IMR-90 (cell line): Measurements from ENCODE around the gene EMP1. TPM values are rescaled to one million over a fixed set of nuclear protein-coding genes. Genes with fewer than 3 reads are reported as not detected.

Experiments
- ATAC-seq: fragments of 200-7000 bp; cut with Tn5 transposase; 2 replicates; pipeline ENCODE4 v1.9.1; 2020; ENCODE audit warnings: low read depth, mild to moderate bottlenecking, moderate library complexity
- BruUV-seq: library from RNA; stranded (reverse); fragments of 400-500 nt; replicated peaks from 2 replicates; lab custom pipeline; 2021; lab: Mats Ljungman, UMichigan
- CTCF ChIA-PET: fragments of 300-600 bp; formaldehyde crosslinking; extraction: SDS; loops from one replicate; lab custom pipeline; 2021; ENCODE audit warnings: antibody characterized with exemption; lab: Yijun Ruan, JAX
- POLR2A ChIA-PET: fragments of 300-600 bp; sonication (Branson Sonifier 250); formaldehyde crosslinking; loops from one replicate; lab custom pipeline; 2022; ENCODE audit warnings: antibody characterized with exemption; ENCODE audit not compliant: unreplicated experiment; lab: Charles Lee
- DNase-seq: peaks from one replicate; pipeline ENCODE4 v3.0.0; 2013
- H2AFZ ChIP-seq: replicated peaks from 2 replicates; pipeline ENCODE3; 2013; ENCODE audit warnings: low read length, mild to moderate bottlenecking; ENCODE audit not compliant: poor library complexity
- H2AK5ac ChIP-seq: 2 replicates; pipeline ENCODE4 v1.6.1; 2013; ENCODE audit warnings: low read depth, low read length, inconsistent platforms
- H2AK9ac ChIP-seq: replicated peaks from 2 replicates; pipeline ENCODE3; 2013; ENCODE audit warnings: mild to moderate bottlenecking, low read depth, low read length, moderate library complexity; ENCODE audit not compliant: poor library complexity
- H2BK120ac ChIP-seq: 2 replicates; pipeline ENCODE4 v1.6.1; 2013; ENCODE audit warnings: low read depth, low read length, inconsistent platforms
- H2BK15ac ChIP-seq: 3 replicates; pipeline ENCODE4 v1.6.1; 2013; ENCODE audit warnings: low read depth, low read length, inconsistent platforms
- H2BK20ac ChIP-seq: 2 replicates; pipeline ENCODE4 v1.6.1; 2013; ENCODE audit warnings: low read depth, mild to moderate bottlenecking, inconsistent platforms, low read length, moderate library complexity
- H2BK5ac ChIP-seq: 2 replicates; pipeline ENCODE4 v1.6.1; 2013; ENCODE audit warnings: mild to moderate bottlenecking, low read depth, low read length, inconsistent platforms; ENCODE audit not compliant: poor library complexity, severe bottlenecking
- H3K14ac ChIP-seq: replicated peaks from 2 replicates; pipeline ENCODE4 v1.6.1; 2013; ENCODE audit warnings: low read depth, low read length, inconsistent platforms
- H3K18ac ChIP-seq: 2 replicates; pipeline ENCODE4 v1.6.1; 2013; ENCODE audit warnings: low read depth, low read length, control low read depth
- H3K23ac ChIP-seq: 2 replicates; pipeline ENCODE4 v1.6.1; 2013; ENCODE audit warnings: low read depth, low read length, inconsistent platforms
- H3K27ac ChIP-seq: 2 replicates; pipeline ENCODE4 v1.5.1; 2013; ENCODE audit warnings: mild to moderate bottlenecking, control low read depth, low read length; ENCODE audit not compliant: insufficient read depth
- H3K27me3 ChIP-seq: 2 replicates; pipeline ENCODE4 v1.6.1; 2013; ENCODE audit warnings: low read length; ENCODE audit not compliant: control insufficient read depth, insufficient read depth
- H3K36me3 ChIP-seq: 2 replicates; pipeline ENCODE4 v1.6.1; 2013; ENCODE audit warnings: low read length, mixed read lengths; ENCODE audit not compliant: control insufficient read depth, insufficient read depth
- H3K4ac ChIP-seq: 2 replicates; pipeline ENCODE4 v1.6.1; 2013; ENCODE audit warnings: low read depth, low read length, inconsistent platforms
- H3K4me1 ChIP-seq: 2 replicates; pipeline ENCODE4 v1.6.1; 2013; ENCODE audit warnings: low read length, mixed read lengths; ENCODE audit not compliant: control insufficient read depth, insufficient read depth
- H3K4me2 ChIP-seq: 2 replicates; pipeline ENCODE4 v1.6.1; 2013; ENCODE audit warnings: low read depth, mild to moderate bottlenecking, control low read depth, low read length, moderate library complexity
- H3K4me3 ChIP-seq: 2 replicates; pipeline ENCODE4 v1.5.1; 2013; ENCODE audit warnings: low read depth, mild to moderate bottlenecking, control low read depth, low read length, moderate library complexity; ENCODE audit not compliant: insufficient read depth
- H3K56ac ChIP-seq: 2 replicates; pipeline ENCODE4 v1.6.1; 2013; ENCODE audit warnings: low read length, inconsistent platforms; ENCODE audit not compliant: insufficient read depth; ENCODE audit errors: extremely low read depth
- H3K79me1 ChIP-seq, 2 experiments: 2 replicates each; pipeline ENCODE4 v1.6.1; 2013; ENCODE audit warnings: low read length in 2 of 2, inconsistent platforms in 1 of 2, low read depth in 1 of 2
- H3K9ac ChIP-seq: 2 replicates; pipeline ENCODE4 v1.6.1; 2013; ENCODE audit warnings: low read depth, low read length, control low read depth
- H3K9me1 ChIP-seq: 2 replicates; pipeline ENCODE4 v1.6.1; 2013; ENCODE audit warnings: low read length, inconsistent platforms; ENCODE audit not compliant: insufficient read depth
- H3K9me3 ChIP-seq: 2 replicates; pipeline ENCODE4 v1.6.1; 2013; ENCODE audit warnings: low read length; ENCODE audit not compliant: control insufficient read depth, insufficient read depth
- H4K20me1 ChIP-seq: 2 replicates; pipeline ENCODE4 v1.6.1; 2013; ENCODE audit warnings: low read length, inconsistent platforms; ENCODE audit not compliant: insufficient read depth
- H4K5ac ChIP-seq: 2 replicates; pipeline ENCODE4 v1.6.1; 2013; ENCODE audit warnings: mild to moderate bottlenecking, low read depth, low read length, control low read depth
- H4K8ac ChIP-seq, 2 experiments: 2 replicates each; pipeline ENCODE4 v1.6.1; 2013; ENCODE audit warnings: low read depth in 2 of 2, low read length in 2 of 2, control low read depth in 1 of 2, inconsistent platforms in 1 of 2
- H4K91ac ChIP-seq: 2 replicates; pipeline ENCODE4 v1.6.1; 2013; ENCODE audit warnings: low read depth, low read length, inconsistent platforms; ENCODE audit not compliant: insufficient read depth
- BHLHE40 ChIP-seq: fragments of 150-350 bp; IDR thresholded peaks from 2 replicates; pipeline ENCODE4 v1.6.1; 2016; ENCODE audit warnings: mild to moderate bottlenecking, low read depth, low read length
- CEBPB ChIP-seq: IDR thresholded peaks from 2 replicates; pipeline ENCODE4 v1.6.1; 2012; ENCODE audit warnings: low read depth, low read length, improper control_type of control experiment
- CHD1 ChIP-seq: IDR thresholded peaks from 2 replicates; pipeline ENCODE4 v1.6.1; 2012; ENCODE audit warnings: low read depth, low read length, improper control_type of control experiment
- CTCF ChIP-seq: conservative IDR thresholded peaks from 2 replicates; pipeline ENCODE4 v1.5.1; 2012; ENCODE audit warnings: mild to moderate bottlenecking, low read depth, low read length, improper control_type of control experiment
- FOS ChIP-seq: fragments of 150-350 bp; IDR thresholded peaks from 2 replicates; pipeline ENCODE4 v1.6.1; 2016; ENCODE audit warnings: low read depth, low read length
- MAFK ChIP-seq: IDR thresholded peaks from 2 replicates; pipeline ENCODE4 v1.6.1; 2012; ENCODE audit warnings: low read depth, low read length, improper control_type of control experiment
- MAZ ChIP-seq: IDR thresholded peaks from 2 replicates; pipeline ENCODE4 v1.6.1; 2012; ENCODE audit warnings: low read depth, mild to moderate bottlenecking, low read length, improper control_type of control experiment, moderate library complexity, borderline replicate concordance
- MXI1 ChIP-seq: IDR thresholded peaks from 2 replicates; pipeline ENCODE4 v1.6.1; 2012; ENCODE audit warnings: low read depth, mild to moderate bottlenecking, low read length, moderate library complexity, borderline replicate concordance
- NFE2L2 ChIP-seq: fragments of 150-350 bp; IDR thresholded peaks from 2 replicates; pipeline ENCODE4 v1.6.1; 2016; ENCODE audit warnings: low read depth, mild to moderate bottlenecking, low read length
- POLR2A ChIP-seq: IDR thresholded peaks from 2 replicates; pipeline ENCODE4 v1.6.1; 2012; ENCODE audit warnings: mild to moderate bottlenecking, low read depth, low read length
- RAD21 ChIP-seq: IDR thresholded peaks from 2 replicates; pipeline ENCODE4 v1.6.1; 2012; ENCODE audit warnings: low read length, improper control_type of control experiment
- RCOR1 ChIP-seq: IDR thresholded peaks from 2 replicates; pipeline ENCODE4 v1.6.1; 2012; ENCODE audit warnings: mild to moderate bottlenecking, low read length, improper control_type of control experiment; ENCODE audit not compliant: insufficient replicate concordance
- RFX5 ChIP-seq: IDR thresholded peaks from 2 replicates; pipeline ENCODE4 v1.8.0; 2012; ENCODE audit warnings: low read depth, mild to moderate bottlenecking, low read length, moderate library complexity
- SMC3 ChIP-seq: fragments of 150-350 bp; IDR thresholded peaks from 2 replicates; pipeline ENCODE4 v1.6.1; 2016; ENCODE audit warnings: low read depth, mild to moderate bottlenecking, antibody characterized with exemption, low read length, moderate library complexity
- USF2 ChIP-seq: fragments of 150-350 bp; IDR thresholded peaks from 2 replicates; pipeline ENCODE4 v1.6.1; 2017; ENCODE audit warnings: mild to moderate bottlenecking, antibody characterized with exemption, low read length, low read depth
- WGBS, 2 experiments: methylation state at CpG; one replicate each; pipeline versions ENCODE4 v1.1.5 to v1.1.7; 2013; ENCODE audit warnings: missing lambda C conversion rate in 2 of 2; ENCODE audit not compliant: insufficient read length in 1 of 2; ENCODE audit errors: extremely low coverage in 2 of 2; 5-methylcytosine and 5-hydroxymethylcytosine counted together
- dilution Hi-C: fragments of 300-500 bp; cut with HindIII; formaldehyde crosslinking; loops from one replicate; pipeline ENCODE4 v1.14.3; 2018; ENCODE audit warnings: low sequenced_read_pairs; ENCODE audit not compliant: unreplicated experiment
- in situ Hi-C: fragments of 300-500 bp; cut with MboI; formaldehyde crosslinking; loops from 3 replicates; pipeline ENCODE4 v1.14.3; 2019; ENCODE audit warnings: low sequenced_read_pairs, inconsistent platforms, mixed read lengths
- intact Hi-C: fragments of 100-400 bp; cut with micrococcal nuclease; formaldehyde crosslinking; loops from 2 replicates; pipeline ENCODE4 v1.10.0; 2022
- polyA plus RNA-seq, 3 experiments: library from polyadenylated mRNA; depleted of rRNA; stranded (reverse); fragments of >200 nt; gene quantifications; 2 replicates each; pipeline ENCODE4 v1.2.3, GENCODE V29; 2012; ENCODE audit warnings: low replicate concordance in 1 of 3
- total RNA-seq: library from RNA; depleted of rRNA; stranded (reverse); fragments of >200 nt; gene quantifications from 2 replicates; pipeline ENCODE4 v1.2.3, GENCODE V29; 2012
- TF ChIP-seq, protein P1 (sequence below): fragments of 150-350 bp; IDR thresholded peaks from 2 replicates; pipeline ENCODE4 v1.6.1; 2016; ENCODE audit warnings: low read depth, mild to moderate bottlenecking, low read length, moderate library complexity, borderline replicate concordance

The EMP1 gene
- total and polyA plus RNA-seq, 2 of the 4 experiments (the other 2 are of a cell fraction), result 137 to 201 TPM

GRCh38 chr12:13153180-13153579, 43.3 kb upstream of the EMP1 start:
- no peak overlapping the region for H2BK5ac ChIP-seq
- no peak overlapping the region for H3K14ac ChIP-seq
- dilution Hi-C loops, result no loop called here
- no peak overlapping the region for H3K27ac ChIP-seq
- no peaks in the 10 kb centered on the region for H4K20me1 ChIP-seq
- DNase-seq (no peak), ATAC-seq (no peak)
- ChIA-PET CTCF (interaction anchor here (1.7 kb wide), 1 partner anchor 26 kb away, joined by 4 read pairs; no protein-coding TSS in a partner anchor), POLR2A (no interaction called here)
- H2AK5ac ChIP-seq, result no peak overlapping the region
- TF ChIP-seq NFE2L2 (no peak), SMC3 (no peak), CHD1 (no peak), MAFK (no peak), CTCF (no peak), BHLHE40 (no peak), RFX5 (no peak), RAD21 (no peak), MXI1 (no peak), FOS (no peak), CEBPB (no peak), MAZ (no peak), USF2 (no peak), RCOR1 (no peak), POLR2A (no peak)
- TF ChIP-seq, protein P1, sequence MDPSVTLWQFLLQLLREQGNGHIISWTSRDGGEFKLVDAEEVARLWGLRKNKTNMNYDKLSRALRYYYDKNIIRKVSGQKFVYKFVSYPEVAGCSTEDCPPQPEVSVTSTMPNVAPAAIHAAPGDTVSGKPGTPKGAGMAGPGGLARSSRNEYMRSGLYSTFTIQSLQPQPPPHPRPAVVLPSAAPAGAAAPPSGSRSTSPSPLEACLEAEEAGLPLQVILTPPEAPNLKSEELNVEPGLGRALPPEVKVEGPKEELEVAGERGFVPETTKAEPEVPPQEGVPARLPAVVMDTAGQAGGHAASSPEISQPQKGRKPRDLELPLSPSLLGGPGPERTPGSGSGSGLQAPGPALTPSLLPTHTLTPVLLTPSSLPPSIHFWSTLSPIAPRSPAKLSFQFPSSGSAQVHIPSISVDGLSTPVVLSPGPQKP, result no peak
- H2BK15ac ChIP-seq, result no peak overlapping the region
- intact Hi-C loops, result no loop called here
- no peak overlapping the region for H3K4ac ChIP-seq
- no peak overlapping the region for H4K8ac ChIP-seq
- in situ Hi-C loops, result no loop called here
- no peak overlapping the region for H3K9ac ChIP-seq
- no peaks in the 10 kb centered on the region for H3K36me3 ChIP-seq
- BruUV-seq, result no TSS peak
- no peaks in the 10 kb centered on the region for H3K79me1 ChIP-seq
- H3K27me3 ChIP-seq, result no peaks in the 10 kb centered on the region
- no peak overlapping the region for H3K23ac ChIP-seq
- no peak overlapping the region for H2AK9ac ChIP-seq
- H3K4me1 ChIP-seq, result peaks cover 7% of the 10 kb centered on the region
- H3K9me3 ChIP-seq, result no peaks in the 10 kb centered on the region
- no peak overlapping the region for H2BK120ac ChIP-seq
- H2BK20ac ChIP-seq, result no peak overlapping the region
- no peak overlapping the region for H2AFZ ChIP-seq
- no peak overlapping the region for H3K56ac ChIP-seq
- no peak overlapping the region for H4K91ac ChIP-seq
- H3K18ac ChIP-seq, result peak overlapping the region; percentile 71; the same call in 1 of the 2 replicates
- peak overlapping the region; percentile 75 for H4K5ac ChIP-seq
- no peaks in the 10 kb centered on the region for H3K9me1 ChIP-seq
- H3K4me2 ChIP-seq, result no peak overlapping the region
- H3K4me3 ChIP-seq, result no peak overlapping the region
- WGBS, 2 experiments, result 87% methylated on average over 3 of the region's 7 CpGs; no CpG with 5 or more reads in 1 of the 2 experiments
